HCT116 (cell line): ENCODE measurements around the gene PHF2. TPM values are rescaled to one million over a fixed set of nuclear protein-coding genes. Genes with fewer than 3 reads are reported as not detected.

ENCODE experiments used
- ATAC-seq: fragments of 200-7000 bp; cut with Tn5 transposase; 2 replicates; pipeline ENCODE4 v1.9.1; 2020; ENCODE audit warnings: mild to moderate bottlenecking, moderate library complexity
- BruUV-seq: library from RNA; stranded (reverse); fragments of 400-500 nt; replicated peaks from 2 replicates; lab custom pipeline; 2021; lab: Mats Ljungman, UMichigan
- CTCF ChIA-PET: fragments of 300-600 bp; sonication (Branson Sonifier 250); formaldehyde crosslinking; loops from one replicate; lab custom pipeline; 2021; ENCODE audit warnings: antibody characterized with exemption; lab: Charles Lee
- POLR2A ChIA-PET: fragments of 300-600, 350-600 bp; sonication (Branson Sonifier 250); formaldehyde crosslinking; loops from one replicate; lab custom pipeline; 2021; ENCODE audit warnings: antibody characterized with exemption; lab: Charles Lee
- RAD21 ChIA-PET, 2 experiments: fragments of 300-600 bp; sonication (Branson Sonifier 250); formaldehyde crosslinking; loops; one replicate each; lab custom pipeline; 2023; ENCODE audit warnings: low total read pairs in 2 of 2; ENCODE audit not compliant: uncharacterized antibody in 2 of 2, unreplicated experiment in 2 of 2, low non-redundant PET in 1 of 2; lab: Charles Lee
- DNase-seq: peaks from one replicate; pipeline ENCODE4 v3.0.0-alpha.2; 2010; ENCODE audit warnings: low read depth, low spot score
- H2AFZ ChIP-seq: fragments of 200-600 bp; shearing (Covaris generic), sonication (generic); 2 replicates; pipeline ENCODE4 v1.6.1; 2017; ENCODE audit warnings: low read depth, mixed run types, mixed read lengths, antibody characterized with exemption, low read length; ENCODE audit not compliant: poor library complexity, severe bottlenecking
- H3K27ac ChIP-seq: 2 replicates; pipeline ENCODE4 v1.5.1; 2012; ENCODE audit warnings: low read depth, low read length
- H3K27me3 ChIP-seq: fragments of 200-600 bp; sonication (generic); 2 replicates; pipeline ENCODE4 v1.6.1; 2016; ENCODE audit warnings: mixed run types, low read length, mixed read lengths; ENCODE audit not compliant: insufficient read depth
- H3K36me3 ChIP-seq, 2 experiments: fragments of 200-500 bp in 1 of 2; fragments of 200-600 bp in 1 of 2; sonication (Bioruptor generic) in 1 of 2; sonication (generic) in 1 of 2; 2 replicates each; pipeline versions ENCODE4 v1.5.1 to v1.6.1; 2014 to 2016; ENCODE audit warnings: low read length in 2 of 2, inconsistent platforms in 1 of 2, mixed read lengths in 1 of 2, mixed run types in 1 of 2; ENCODE audit not compliant: insufficient read depth in 2 of 2, control insufficient read depth in 1 of 2
- H3K4me1 ChIP-seq, 2 experiments: fragments of 200-600 bp in 1 of 2; sonication (generic) in 1 of 2; 2 replicates each; pipeline versions ENCODE4 v1.5.1 to v1.6.1; 2012 to 2017; ENCODE audit warnings: low read length in 2 of 2, inconsistent platforms in 1 of 2, mild to moderate bottlenecking in 1 of 2, mixed read lengths in 1 of 2, mixed run types in 1 of 2, moderate library complexity in 1 of 2; ENCODE audit not compliant: insufficient read depth in 2 of 2, control insufficient read depth in 1 of 2
- H3K4me2 ChIP-seq: fragments of 200-600 bp; sonication (generic); 2 replicates; pipeline ENCODE4 v1.6.1; 2017; ENCODE audit warnings: mixed run types, low read length, mixed read lengths
- H3K4me3 ChIP-seq, 2 experiments: fragments of 200-600 bp in 1 of 2; sonication (generic) in 1 of 2; replicated peaks in 1 of 2; 2 replicates each; pipeline ENCODE4 v1.5.1; 2011 to 2016; ENCODE audit warnings: low read length in 2 of 2, control low read depth in 1 of 2, low read depth in 1 of 2, mild to moderate bottlenecking in 1 of 2, mixed read lengths in 1 of 2, mixed run types in 1 of 2
- H3K79me2 ChIP-seq: fragments of 200-600 bp; sonication (generic); 2 replicates; pipeline ENCODE4 v1.6.1; 2017; ENCODE audit warnings: mild to moderate bottlenecking, mixed run types, low read length, moderate library complexity, mixed read lengths; ENCODE audit not compliant: insufficient read depth
- H3K9ac ChIP-seq: fragments of 200-600 bp; sonication (generic); 2 replicates; pipeline ENCODE4 v1.6.1; 2016; ENCODE audit warnings: low read length, mixed read lengths
- H3K9me2 ChIP-seq: fragments of 200-600 bp; sonication (generic), shearing (Covaris generic); 2 replicates; pipeline ENCODE4 v1.6.1; 2017; ENCODE audit warnings: mixed run types, mild to moderate bottlenecking, moderate library complexity; ENCODE audit not compliant: insufficient read depth
- H3K9me3 ChIP-seq, 2 experiments: fragments of 200-500 bp in 1 of 2; fragments of 200-600 bp in 1 of 2; sonication (Bioruptor generic) in 1 of 2; sonication (generic) in 1 of 2; 2 replicates each; pipeline ENCODE4 v1.6.1; 2014 to 2017; ENCODE audit warnings: low read length in 2 of 2, mixed read lengths in 2 of 2, inconsistent platforms in 1 of 2, low read depth in 1 of 2, mild to moderate bottlenecking in 1 of 2, mixed run types in 1 of 2, moderate library complexity in 1 of 2; ENCODE audit not compliant: control insufficient read depth in 1 of 2, insufficient read depth in 1 of 2
- H4K20me1 ChIP-seq: fragments of 200-600 bp; sonication (generic), shearing (Covaris generic); 2 replicates; pipeline ENCODE4 v1.6.1; 2017; ENCODE audit warnings: mixed run types, mild to moderate bottlenecking, moderate library complexity; ENCODE audit not compliant: insufficient read depth
- CTCF ChIP-seq, 3 experiments: fragments of 200-600 bp in 1 of 3; sonication (generic) in 1 of 3; IDR thresholded peaks in 2 of 3; conservative IDR thresholded peaks in 1 of 3; 2 replicates each; pipeline ENCODE4 v1.5.1; 2012 to 2017; ENCODE audit warnings: low read depth in 2 of 3, low read length in 2 of 3, antibody characterized with exemption in 1 of 3, borderline replicate concordance in 1 of 3, control low read depth in 1 of 3, mild to moderate bottlenecking in 1 of 3, mixed read lengths in 1 of 3, mixed run types in 1 of 3, moderate library complexity in 1 of 3; ENCODE audit not compliant: insufficient read depth in 1 of 3
- MAX ChIP-seq: IDR thresholded peaks from 2 replicates; pipeline ENCODE4 v1.6.1; 2012
- RAD21 ChIP-seq: IDR thresholded peaks from 2 replicates; pipeline ENCODE4 v1.6.1; 2012; ENCODE audit warnings: low read depth, mild to moderate bottlenecking
- intact Hi-C: fragments of 100-400 bp; cut with micrococcal nuclease; formaldehyde crosslinking; loops from 2 replicates; pipeline ENCODE4 v1.10.0; 2022
- total RNA-seq: library from RNA; stranded (reverse); gene quantifications from one replicate; pipeline ENCODE4 v1.2.1, GENCODE V29; 2021; ENCODE audit not compliant: unreplicated experiment

PHF2 gene
- total RNA-seq, 1 experiment from 2014 or later: 20.6 TPM

GRCh38 chr9:93673021-93673838, 96.8 kb downstream of the PHF2 start:
- no peak overlapping the region for H3K4me2 ChIP-seq
- no peaks in the 10 kb centered on the region for H3K36me3 ChIP-seq
- ATAC-seq: no peak
- H3K79me2 ChIP-seq: no peaks in the 10 kb centered on the region
- H3K9me3 ChIP-seq: no peaks in the 10 kb centered on the region; a peak in 1 of 4 replicates
- ChIA-PET POLR2A (no interaction called here), RAD21 (no interaction called here), CTCF (no interaction called here)
- H3K27ac ChIP-seq: no peak overlapping the region
- H3K9me2 ChIP-seq: no peaks in the 10 kb centered on the region
- intact Hi-C loops: no loop called here
- no peak overlapping the region for H3K4me3 ChIP-seq
- no peaks in the 10 kb centered on the region for H3K4me1 ChIP-seq
- H4K20me1 ChIP-seq: no peaks in the 10 kb centered on the region
- H3K27me3 ChIP-seq: no peaks in the 10 kb centered on the region
- no peak overlapping the region for H3K9ac ChIP-seq
- BruUV-seq: no TSS peak
- no peak overlapping the region for H2AFZ ChIP-seq
- TF ChIP-seq RAD21 (no peak), MAX (no peak)
- TF ChIP-seq, all 23 proteins: peak for 0
- no peak for DNase-seq

- DNase-seq (no peak), ATAC-seq (no peak)
- Histone ChIP-seq H3K27ac (no peak overlapping the region), H3K4me1 (no peaks in the 10 kb centered on the region), H4K20me1 (no peaks in the 10 kb centered on the region), H3K27me3 (no peaks in the 10 kb centered on the region), H3K79me2 (no peaks in the 10 kb centered on the region), H3K4me2 (no peak overlapping the region), H2AFZ (no peak overlapping the region), H3K4me3 (no peak overlapping the region), H3K36me3 (no peaks in the 10 kb centered on the region), H3K9ac (no peak overlapping the region), H3K9me2 (no peaks in the 10 kb centered on the region), H3K9me3 (no peaks in the 10 kb centered on the region; a peak in 1 of 4 replicates)
- POLR2A ChIA-PET: no interaction called here
- no TSS peak for BruUV-seq
- CTCF ChIA-PET: no interaction called here
- RAD21 ChIA-PET: no interaction called here
- intact Hi-C loops: no loop called here
- no peak for TF ChIP-seq CTCF (IDR thresholded peaks at IDR 0.05 in 2 of 3, conservative IDR thresholded peaks at IDR 0.05 in 1 of 3; ENCODE audit: borderline replicate concordance in 1 of 3, insufficient read depth in 1 of 3, low read depth in 2 of 3, low read length in 2 of 3)
Measured at GRCh38 chr9:93673839-93674334, 97.5 kb downstream of the PHF2 start.
